ENCODE data around the gene RPS6KA5. TPM values are rescaled to one million over a fixed set of nuclear protein-coding genes. Genes with fewer than 3 reads are reported as not detected.

The RPS6KA5 gene
- total and polyA plus RNA-seq, 9 of the 15 experiments (the other 6 are each of a cell fraction or from before 2014, with no cell fraction given), result 0.88 to 7.7 (median 4.7) TPM

DNA sequence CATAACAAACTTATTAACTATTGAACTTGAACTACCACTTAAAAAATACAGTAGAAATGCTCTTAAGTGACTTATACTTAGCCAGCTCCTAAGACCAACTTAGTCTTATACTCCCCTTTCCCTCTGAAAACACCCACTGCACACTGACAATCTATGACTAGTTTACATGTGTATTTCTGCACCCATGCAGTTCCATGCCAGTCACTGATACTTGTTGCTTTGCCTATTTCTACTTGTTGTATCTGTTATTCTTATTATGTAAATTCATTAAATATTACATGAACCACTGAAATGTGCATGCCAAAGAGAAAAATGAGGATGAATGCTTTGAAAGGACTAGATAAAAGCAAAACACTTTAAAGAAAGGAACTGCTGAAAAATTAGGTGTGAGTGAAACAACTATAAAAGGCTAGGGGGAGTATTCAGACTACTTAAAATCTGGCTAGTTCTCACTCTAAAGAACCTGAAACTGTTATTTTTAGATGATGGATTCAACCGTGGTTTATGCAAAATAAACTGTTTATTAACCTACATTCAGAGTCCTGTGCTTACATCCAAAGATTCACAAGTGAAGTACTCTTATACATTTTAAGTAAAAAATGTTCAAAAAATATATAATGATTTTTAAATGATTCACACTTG is 74.7 kb downstream of the RPS6KA5 start (continued):
- no peak for TF ChIP-seq ZNF175 (CRISPR knock-in tag; IDR thresholded peaks at IDR 0.05; ENCODE audit: low read depth)
- TF ChIP-seq MBD2 (IDR thresholded peaks at IDR 0.05; ENCODE audit: borderline replicate concordance, low read depth), result no peak
- TF ChIP-seq ZNF695 (CRISPR knock-in tag; IDR thresholded peaks at IDR 0.05), result no peak
- no peak for TF ChIP-seq POU5F1 (IDR thresholded peaks at IDR 0.05; ENCODE audit: borderline replicate concordance, low read depth, low read length, partially characterized antibody)
- TF ChIP-seq, protein P1, sequence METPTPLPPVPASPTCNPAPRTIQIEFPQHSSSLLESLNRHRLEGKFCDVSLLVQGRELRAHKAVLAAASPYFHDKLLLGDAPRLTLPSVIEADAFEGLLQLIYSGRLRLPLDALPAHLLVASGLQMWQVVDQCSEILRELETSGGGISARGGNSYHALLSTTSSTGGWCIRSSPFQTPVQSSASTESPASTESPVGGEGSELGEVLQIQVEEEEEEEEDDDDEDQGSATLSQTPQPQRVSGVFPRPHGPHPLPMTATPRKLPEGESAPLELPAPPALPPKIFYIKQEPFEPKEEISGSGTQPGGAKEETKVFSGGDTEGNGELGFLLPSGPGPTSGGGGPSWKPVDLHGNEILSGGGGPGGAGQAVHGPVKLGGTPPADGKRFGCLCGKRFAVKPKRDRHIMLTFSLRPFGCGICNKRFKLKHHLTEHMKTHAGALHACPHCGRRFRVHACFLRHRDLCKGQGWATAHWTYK (CRISPR knock-in tag; IDR thresholded peaks at IDR 0.05), result no peak
- no peak for TF ChIP-seq CREBBP (IDR thresholded peaks at IDR 0.05; ENCODE audit: low read depth, low read length)
- TF ChIP-seq, protein P2, sequence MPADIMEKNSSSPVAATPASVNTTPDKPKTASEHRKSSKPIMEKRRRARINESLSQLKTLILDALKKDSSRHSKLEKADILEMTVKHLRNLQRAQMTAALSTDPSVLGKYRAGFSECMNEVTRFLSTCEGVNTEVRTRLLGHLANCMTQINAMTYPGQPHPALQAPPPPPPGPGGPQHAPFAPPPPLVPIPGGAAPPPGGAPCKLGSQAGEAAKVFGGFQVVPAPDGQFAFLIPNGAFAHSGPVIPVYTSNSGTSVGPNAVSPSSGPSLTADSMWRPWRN (IDR thresholded peaks at IDR 0.05; ENCODE audit: low read depth), result no peak
- TF ChIP-seq ZNF184 (CRISPR knock-in tag; IDR thresholded peaks at IDR 0.05), result no peak
- no peak for TF ChIP-seq HMG20A (CRISPR knock-in tag; conservative IDR thresholded peaks at IDR 0.05)
- no peak for TF ChIP-seq RAD21 (CRISPR knock-in tag; conservative IDR thresholded peaks at IDR 0.05 in 1 of 2, IDR thresholded peaks at IDR 0.05 in 1 of 2)
